WTC11 (cell line): Measurements from ENCODE around the gene GSTT2.
"Not testable (repeated sequence)": the region's sequence is repeated elsewhere in the genome, so short reads cannot be mapped to it uniquely, and the experiment has no call there.

ENCODE experiments used
- IRF2 ChIP-seq: sonication (generic); formaldehyde crosslinking; IDR thresholded peaks from 2 replicates; pipeline ENCODE4 v1.8.0; 2022; ENCODE audit warnings: low read depth, missing genetic modification reagents, borderline replicate concordance
- NR1H2 ChIP-seq: sonication (generic); formaldehyde crosslinking; IDR thresholded peaks from 2 replicates; pipeline ENCODE4 v1.9.0; 2021; ENCODE audit warnings: mild to moderate bottlenecking, moderate library complexity, missing genetic modification reagents
- TF ChIP-seq, protein P1 (sequence below): sonication (generic); formaldehyde crosslinking; IDR thresholded peaks from 2 replicates; pipeline ENCODE4 v1.8.0; 2023; ENCODE audit warnings: missing genetic modification reagents
- TF ChIP-seq, protein P2 (sequence below): sonication (generic); formaldehyde crosslinking; IDR thresholded peaks from 2 replicates; pipeline ENCODE4 v1.8.0; 2022; ENCODE audit warnings: mild to moderate bottlenecking, missing genetic modification reagents

- not testable (repeated sequence) for TF ChIP-seq IRF2, NR1H2 (CRISPR knock-in tag)
- TF ChIP-seq, protein P1, sequence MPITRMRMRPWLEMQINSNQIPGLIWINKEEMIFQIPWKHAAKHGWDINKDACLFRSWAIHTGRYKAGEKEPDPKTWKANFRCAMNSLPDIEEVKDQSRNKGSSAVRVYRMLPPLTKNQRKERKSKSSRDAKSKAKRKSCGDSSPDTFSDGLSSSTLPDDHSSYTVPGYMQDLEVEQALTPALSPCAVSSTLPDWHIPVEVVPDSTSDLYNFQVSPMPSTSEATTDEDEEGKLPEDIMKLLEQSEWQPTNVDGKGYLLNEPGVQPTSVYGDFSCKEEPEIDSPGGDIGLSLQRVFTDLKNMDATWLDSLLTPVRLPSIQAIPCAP (CRISPR knock-in tag): not testable (repeated sequence)
- TF ChIP-seq, protein P2, sequence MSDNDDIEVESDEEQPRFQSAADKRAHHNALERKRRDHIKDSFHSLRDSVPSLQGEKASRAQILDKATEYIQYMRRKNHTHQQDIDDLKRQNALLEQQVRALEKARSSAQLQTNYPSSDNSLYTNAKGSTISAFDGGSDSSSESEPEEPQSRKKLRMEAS: not testable (repeated sequence)
Measured at GRCh38 chr22:23999779-24000178, 19.8 kb downstream of the GSTT2 start.
